22Rv1 (cell line): ENCODE measurements around the gene HTR1D.

Experiments
- ZFX ChIP-seq: fragments of 450-650 bp; IDR thresholded peaks from 2 replicates; pipeline ENCODE4 v1.6.1; 2017; ENCODE audit warnings: antibody characterized with exemption, borderline replicate concordance
- TF ChIP-seq, protein P1 (sequence below): fragments of 450-650 bp; IDR thresholded peaks from 2 replicates; pipeline ENCODE4 v1.5.1; 2017; ENCODE audit warnings: mild to moderate bottlenecking

DNA sequence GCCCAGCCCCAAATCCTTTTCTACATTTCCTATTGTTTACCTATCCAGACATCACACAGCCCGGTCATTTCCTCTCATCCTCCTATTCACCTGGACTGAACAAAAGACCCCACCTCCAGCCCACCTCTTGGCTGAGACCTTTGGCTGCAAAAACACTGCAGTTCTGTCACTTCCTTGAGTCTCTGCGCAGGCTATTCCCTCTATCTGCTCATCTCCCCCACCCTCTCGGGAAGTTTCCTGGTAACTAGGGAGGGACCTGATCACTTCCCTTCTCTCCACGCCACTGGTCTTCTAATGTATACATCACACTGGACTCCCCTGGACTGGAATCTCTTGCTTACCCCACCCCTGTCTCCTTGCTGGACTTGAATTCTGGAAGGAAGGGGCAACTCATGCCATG is 5.3 kb downstream of the HTR1D start:
- TF ChIP-seq, protein P1, sequence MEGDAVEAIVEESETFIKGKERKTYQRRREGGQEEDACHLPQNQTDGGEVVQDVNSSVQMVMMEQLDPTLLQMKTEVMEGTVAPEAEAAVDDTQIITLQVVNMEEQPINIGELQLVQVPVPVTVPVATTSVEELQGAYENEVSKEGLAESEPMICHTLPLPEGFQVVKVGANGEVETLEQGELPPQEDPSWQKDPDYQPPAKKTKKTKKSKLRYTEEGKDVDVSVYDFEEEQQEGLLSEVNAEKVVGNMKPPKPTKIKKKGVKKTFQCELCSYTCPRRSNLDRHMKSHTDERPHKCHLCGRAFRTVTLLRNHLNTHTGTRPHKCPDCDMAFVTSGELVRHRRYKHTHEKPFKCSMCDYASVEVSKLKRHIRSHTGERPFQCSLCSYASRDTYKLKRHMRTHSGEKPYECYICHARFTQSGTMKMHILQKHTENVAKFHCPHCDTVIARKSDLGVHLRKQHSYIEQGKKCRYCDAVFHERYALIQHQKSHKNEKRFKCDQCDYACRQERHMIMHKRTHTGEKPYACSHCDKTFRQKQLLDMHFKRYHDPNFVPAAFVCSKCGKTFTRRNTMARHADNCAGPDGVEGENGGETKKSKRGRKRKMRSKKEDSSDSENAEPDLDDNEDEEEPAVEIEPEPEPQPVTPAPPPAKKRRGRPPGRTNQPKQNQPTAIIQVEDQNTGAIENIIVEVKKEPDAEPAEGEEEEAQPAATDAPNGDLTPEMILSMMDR, result no peak
- no peak for TF ChIP-seq ZFX
